HG03196 (cell line): ENCODE data around the gene DNAJB11.

Experiments
- ATAC-seq: cut with Tn5 transposase; IDR thresholded peaks from one replicate; pipeline ENCODE4 v1.9.1; 2021; ENCODE audit not compliant: unreplicated experiment

Gene DNAJB11

GRCh38 chr3:186594591-186595113 lies 24.1 kb downstream of the DNAJB11 start:
- ATAC-seq: no peak

- ATAC-seq: no peak
These were observed 26.2 kb downstream of the DNAJB11 start for GRCh38 chr3:186596568-186597287.

GRCh38 chr3:186598108-186598784 lies 27.7 kb downstream of the DNAJB11 start:
- no peak for ATAC-seq

GRCh38 chr3:186598794-186599141 lies 28.2 kb downstream of the DNAJB11 start:
- ATAC-seq: no peak

- no peak for ATAC-seq
These were observed 28.7 kb downstream of the DNAJB11 start for GRCh38 chr3:186599142-186599784.

GRCh38 chr3:186599785-186600166 lies 29.3 kb downstream of the DNAJB11 start:
- ATAC-seq: no peak

- ATAC-seq: no peak
These were observed 30.4 kb downstream of the DNAJB11 start for GRCh38 chr3:186600896-186601295.

- ATAC-seq: no peak
These were observed 32.6 kb downstream of the DNAJB11 start for GRCh38 chr3:186603159-186603558.

GRCh38 chr3:186605078-186605477 lies 34.6 kb downstream of the DNAJB11 start:
- no peak for ATAC-seq

GRCh38 chr3:186605561-186606545 lies 35.3 kb downstream of the DNAJB11 start:
- ATAC-seq: no peak

- no peak for ATAC-seq
These were observed 38.2 kb downstream of the DNAJB11 start for GRCh38 chr3:186608624-186609215.

- ATAC-seq: no peak
These were observed 38.8 kb downstream of the DNAJB11 start for GRCh38 chr3:186609247-186609868.

GRCh38 chr3:186612065-186612464 lies 41.5 kb downstream of the DNAJB11 start:
- no peak for ATAC-seq

GRCh38 chr3:186612721-186613636 lies 42.5 kb downstream of the DNAJB11 start, which contains the start of gene AHSG:
AHSG (plus strand) TSS chr3:186613060; CDS start chr3:186613142, 82 bp downstream.
- ATAC-seq: no peak

- ATAC-seq: no peak
These were observed 43.2 kb downstream of the DNAJB11 start for GRCh38 chr3:186613637-186614265.

- ATAC-seq: no peak
These were observed 43.7 kb downstream of the DNAJB11 start for GRCh38 chr3:186614266-186614596.

- ATAC-seq: no peak
These were observed 44.3 kb downstream of the DNAJB11 start for GRCh38 chr3:186614597-186615483.

GRCh38 chr3:186616299-186616617 lies 45.7 kb downstream of the DNAJB11 start:
- no peak for ATAC-seq
